NCI-H774 (cell line): Measurements from ENCODE around the gene ENO1.
"Not testable (repeated sequence)": the region's sequence is repeated elsewhere in the genome, so short reads cannot be mapped to it uniquely, and the experiment has no call there.

Experiments used
- DNase-seq: peaks from one replicate; lab custom pipeline; 2025; lab: John Stamatoyannopoulos, UW

The ENO1 gene

DNA sequence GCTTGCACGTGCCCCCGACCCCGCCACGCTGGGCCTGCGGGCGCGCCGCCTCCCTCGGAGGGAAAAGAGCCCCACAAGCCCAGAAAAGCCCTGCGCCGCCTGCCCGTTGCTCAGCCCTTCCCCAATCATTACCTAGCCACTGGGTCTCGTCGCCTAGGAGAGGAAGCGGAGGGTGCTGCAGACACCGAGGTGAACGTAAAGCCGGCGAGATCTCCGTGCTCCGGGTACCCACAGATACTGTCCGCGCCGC lies at the start of gene ENO1:
ENO1 (minus strand) TSS at position 239 of the 250 bp plus-strand sequence. CDS start 3,778 bp downstream, outside the sequence.
- DNase-seq = no peak

DNA sequence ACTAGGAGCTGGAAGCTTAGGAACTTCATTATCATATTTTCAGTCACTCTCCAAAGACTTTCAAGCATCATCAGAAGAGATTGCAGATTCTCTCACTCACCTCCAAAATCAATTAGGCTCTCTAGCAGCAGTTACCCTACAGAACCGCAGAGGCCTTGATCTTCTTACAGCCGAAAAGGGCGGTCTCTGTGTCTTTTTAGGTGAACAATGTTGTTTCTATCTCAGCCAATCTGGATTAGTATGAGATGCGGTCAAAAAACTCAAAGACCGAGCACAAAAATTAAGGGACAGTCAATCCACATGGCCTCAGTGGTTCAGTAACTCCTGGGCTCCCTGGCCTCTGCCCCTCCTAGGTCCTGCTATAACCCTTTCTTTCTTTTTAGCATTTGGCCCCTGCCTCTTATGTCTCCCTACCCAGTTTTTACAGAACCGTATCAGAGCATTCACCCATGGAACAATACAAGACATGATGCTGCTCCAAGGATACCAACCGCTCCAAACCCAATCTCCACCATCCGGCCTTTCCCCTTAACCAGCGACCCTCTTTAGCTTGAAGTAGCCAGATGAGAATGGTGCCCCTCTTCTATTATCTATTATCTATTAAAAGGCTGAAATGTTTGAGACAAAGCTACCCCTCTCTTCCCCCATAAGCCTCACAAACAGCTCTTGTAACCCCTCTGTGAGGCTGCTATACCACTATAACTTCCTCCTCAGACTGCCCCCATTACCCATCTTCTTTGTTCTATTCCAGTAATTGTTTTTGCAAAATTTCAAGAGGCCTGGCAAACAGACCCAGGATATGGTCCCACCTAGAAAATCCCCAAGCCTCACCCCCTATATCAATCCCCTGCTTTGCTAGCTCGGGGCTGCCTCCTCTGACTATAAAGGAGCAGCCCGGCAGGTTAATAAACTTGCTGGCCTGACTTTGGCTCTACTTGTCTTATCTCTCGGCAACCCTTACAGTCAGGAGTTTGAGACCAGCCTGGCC lies 48.5 kb upstream of the ENO1 start:
- DNase-seq = no peak

DNA sequence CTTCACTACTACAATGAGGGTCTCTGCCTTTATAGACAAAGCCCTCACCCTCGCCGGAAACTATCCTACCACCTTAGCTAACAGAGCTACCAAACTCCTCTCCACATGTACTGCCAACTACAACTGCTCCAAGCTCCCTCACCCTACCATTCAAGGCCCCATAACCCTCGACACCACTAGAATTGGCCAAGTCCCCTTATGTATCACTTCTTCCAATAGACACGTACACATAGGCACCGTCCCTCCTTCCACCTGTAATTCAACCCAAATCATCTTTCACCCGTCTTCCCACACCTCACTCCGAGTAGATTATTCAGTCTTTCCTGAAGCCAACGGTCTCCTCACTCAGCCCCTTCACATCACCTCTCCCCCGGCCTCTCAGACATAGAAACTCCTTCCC lies 47.5 kb upstream of the ENO1 start:
- no peak for DNase-seq

DNA sequence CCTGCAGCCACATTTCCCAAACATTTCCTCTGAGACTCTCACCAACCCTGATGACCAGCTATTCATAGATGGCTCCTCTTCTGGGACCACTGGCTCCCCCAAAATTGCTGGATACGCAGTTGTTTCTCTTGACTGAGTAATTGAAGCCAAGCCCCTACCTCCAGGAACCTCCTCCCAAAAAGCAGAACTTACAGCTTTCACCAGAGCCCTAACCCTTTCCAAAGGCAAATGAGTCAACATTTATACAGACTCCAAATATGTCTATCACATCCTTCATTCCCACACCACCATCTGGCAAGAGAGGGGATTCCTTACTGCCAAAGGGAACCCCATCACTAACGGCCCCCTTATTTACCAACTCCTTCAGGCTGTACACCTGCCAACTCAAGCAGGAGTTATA lies 46.9 kb upstream of the ENO1 start:
- no peak for DNase-seq

DNA sequence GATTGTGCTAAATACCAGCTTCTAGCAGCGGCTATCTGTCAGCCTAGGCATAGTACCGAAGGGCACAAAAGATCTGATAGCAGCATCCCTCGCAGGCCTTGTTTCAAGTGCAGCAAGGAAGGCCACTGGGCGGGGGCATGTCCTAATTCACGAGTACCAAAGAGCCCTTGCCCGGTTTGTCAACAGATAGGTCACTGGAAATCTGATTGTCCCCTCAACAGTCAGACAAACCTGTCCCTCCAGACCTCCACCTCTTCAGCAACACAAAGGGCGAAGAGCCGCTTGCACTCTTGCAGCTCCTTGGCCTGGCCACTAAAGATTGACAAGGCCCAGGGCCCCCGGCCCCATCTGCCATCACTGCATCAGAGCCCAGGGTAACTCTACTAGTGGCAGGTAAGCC lies 44.5 kb upstream of the ENO1 start:
- no peak for DNase-seq

DNA sequence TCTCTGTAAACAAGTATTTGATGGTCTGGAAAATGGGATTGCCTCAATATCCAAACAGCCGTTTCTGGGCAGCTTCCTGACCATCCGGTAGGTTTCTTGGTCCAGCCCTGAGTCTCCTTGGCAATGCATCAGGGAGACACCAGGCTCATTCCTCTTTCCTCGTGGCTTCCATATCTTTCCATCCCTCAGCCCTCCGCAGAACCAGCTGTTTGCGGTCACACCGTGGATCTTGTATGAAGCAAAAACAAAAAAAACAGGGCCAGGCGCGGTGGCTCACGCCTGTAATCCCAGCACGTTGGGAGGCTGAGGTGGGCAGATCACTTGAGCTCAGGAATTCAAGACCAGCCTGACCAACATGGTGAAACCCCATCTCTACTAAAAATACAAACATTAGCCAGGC lies 39.0 kb upstream of the ENO1 start:
- not testable (repeated sequence) for DNase-seq

DNA sequence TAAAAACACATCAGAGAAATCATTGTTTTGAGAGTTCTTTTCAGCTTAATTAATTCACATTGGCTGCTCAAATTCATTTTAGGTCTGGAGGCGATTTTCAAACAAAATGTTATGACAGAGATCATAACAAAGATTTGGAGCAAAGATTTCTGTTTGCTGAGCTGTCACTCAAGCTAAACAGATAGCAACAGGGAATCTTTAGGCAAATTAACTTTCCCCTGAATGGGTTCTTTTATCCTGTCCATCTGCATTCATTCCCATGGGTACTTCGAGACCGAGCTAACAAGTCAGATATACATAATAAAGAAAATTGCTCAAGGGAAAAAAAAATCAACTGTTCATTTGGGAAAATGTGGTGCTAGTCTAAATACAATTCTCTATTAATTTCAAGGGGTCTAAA lies 37.0 kb upstream of the ENO1 start:
- no peak for DNase-seq

DNA sequence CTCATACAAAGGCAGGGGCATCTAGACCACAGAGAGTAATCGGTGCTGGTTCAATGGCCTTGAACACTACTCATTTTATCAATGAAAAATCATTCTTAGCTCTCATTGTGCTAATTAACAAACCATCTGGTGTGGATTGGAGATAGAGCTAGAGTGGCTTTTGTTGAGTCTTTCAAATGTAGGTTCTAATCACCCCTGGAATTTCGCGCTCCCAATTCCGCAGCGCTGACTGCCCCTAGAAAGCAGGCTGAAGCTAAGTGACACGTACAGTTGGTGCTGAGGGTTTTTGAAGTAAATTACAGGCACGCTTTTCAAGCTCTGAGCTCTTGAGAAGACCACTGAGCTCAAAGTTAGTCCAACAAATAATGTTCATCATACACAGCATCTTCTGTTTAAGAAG lies 36.0 kb upstream of the ENO1 start:
- DNase-seq = no peak

DNA sequence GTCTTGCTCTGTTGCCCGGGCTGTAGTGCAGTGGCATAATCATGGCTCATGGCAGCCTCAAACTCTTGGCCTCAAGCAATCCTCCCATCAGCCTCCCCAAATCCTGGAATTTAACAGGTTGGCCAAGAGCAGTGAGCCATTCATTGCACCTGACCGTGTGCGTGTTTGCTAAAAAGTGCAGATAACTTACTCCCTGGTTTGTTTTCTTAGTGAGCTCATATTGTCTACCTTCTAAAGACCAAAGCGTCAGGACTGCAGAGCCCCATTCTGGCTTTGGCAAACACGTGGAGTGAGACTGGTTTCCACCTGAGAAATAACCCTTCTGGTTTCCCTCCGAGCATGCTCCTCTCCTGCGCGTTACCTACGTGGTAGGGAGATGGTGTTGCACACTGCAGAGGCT lies 35.0 kb upstream of the ENO1 start:
- no peak for DNase-seq

DNA sequence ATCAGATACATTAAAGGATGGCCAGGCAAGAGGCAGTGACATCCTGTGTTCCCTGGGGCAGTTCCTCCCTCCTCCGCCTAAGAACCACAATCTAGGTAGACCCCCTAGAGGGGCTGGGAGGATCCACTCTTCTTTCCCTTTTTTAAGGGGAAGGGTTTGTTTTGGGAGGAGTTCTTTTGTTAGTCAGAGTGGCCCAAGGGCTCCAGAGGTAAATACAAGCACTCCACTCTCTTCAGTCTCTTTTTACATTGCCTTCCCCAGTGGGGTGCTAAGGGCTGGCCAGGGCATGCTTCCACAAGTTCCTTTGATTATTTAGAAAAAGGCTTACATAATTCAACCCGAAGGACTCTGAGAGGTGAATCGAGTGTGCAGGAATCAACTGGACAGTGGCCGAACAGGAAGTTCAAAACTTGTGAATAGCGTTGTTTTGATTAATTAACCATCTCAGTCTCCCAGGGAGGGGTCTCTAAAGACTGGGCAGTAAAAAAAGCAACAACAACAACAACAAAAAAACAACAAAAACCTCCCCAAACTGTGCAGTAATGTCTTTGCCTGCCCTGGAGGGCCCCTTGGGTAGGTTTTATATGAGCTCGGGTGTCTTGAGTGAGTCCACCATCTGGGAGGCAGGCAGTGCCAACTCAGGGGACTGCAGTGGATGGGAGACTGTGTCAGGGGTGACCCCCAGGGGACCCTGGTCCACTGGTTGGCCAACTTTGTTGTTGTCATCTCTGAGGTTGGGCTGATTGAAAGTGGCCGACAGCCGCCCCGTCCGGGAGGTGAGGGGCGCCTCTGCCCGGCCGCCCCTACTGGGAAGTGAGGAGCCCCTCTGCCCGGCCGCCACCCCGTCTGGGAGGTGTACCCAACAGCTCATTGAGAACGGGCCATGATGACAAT lies 33.2 kb upstream of the ENO1 start:
- DNase-seq = no peak

DNA sequence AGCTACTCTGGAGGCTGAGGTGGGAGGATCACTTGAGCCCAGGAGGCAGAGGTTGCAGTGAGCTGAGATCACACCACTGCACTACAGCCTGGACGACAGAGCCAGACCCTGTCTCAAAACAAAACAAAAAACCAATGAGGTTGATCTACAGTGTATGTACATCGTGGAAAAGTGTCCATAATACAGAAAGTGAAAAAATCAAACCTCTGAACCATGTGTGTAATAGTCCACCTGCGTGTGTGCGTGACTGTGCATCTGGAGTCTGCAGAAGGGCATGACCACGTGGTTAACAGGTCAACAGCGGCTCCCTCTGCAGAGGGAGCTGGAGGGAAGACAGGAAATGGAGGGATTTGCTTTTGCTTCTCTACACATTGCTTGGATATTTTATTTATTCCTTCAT lies 32.4 kb upstream of the ENO1 start:
- DNase-seq = no peak

DNA sequence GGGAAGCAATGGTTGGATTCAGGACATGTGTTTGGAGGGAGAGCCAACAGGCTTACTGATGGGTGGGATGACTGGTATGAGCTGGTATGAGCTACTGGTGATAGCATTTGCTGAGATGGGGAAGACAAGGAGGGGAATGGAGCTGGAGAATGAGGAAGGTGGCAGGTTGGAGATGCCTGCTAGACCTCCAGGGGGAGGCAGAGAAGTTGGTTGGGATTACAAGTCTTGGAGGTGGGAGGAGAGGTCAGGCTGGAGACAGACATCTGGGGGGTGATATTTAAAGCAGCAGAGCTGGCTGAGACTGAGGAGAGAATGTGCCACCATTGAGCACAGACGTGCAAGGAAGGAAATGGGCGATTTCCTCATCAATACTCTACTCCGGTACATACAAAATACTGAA lies 31.8 kb upstream of the ENO1 start:
- no peak for DNase-seq

DNA sequence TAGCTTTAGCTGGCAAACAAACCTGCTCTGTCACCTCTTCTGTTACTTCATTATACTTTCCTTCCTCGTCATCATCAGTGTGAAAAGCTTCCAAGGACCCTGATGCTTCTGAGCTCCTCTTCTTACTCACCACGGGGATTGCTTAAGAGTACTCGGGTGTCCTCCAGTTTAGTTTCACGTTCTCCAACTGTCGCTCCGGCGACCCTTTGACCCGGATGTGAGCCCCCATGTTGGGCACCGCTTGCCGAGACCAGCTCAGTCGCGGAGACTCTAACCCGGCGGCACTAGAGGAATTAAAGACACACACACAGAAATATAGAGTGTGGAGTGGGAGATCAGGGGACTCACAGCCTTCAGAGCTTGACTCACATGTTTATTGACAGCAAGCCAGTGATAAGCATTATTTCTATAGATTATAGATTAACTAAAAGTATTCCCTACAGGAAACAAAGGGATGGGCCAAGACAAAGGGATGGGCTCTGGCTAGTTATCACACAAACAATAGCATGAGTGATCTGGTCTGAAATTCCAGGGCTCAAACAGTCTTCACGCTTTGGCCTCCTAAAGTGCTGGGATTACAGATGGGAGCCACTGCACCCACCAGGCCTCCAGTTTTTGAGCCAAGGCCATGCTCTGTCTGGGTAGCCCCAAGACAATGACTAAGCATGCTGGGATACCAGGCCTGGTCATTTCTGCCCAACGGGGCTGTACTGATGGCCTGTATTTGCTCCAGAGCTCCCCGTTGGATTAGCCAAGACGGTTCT lies 30.1 kb upstream of the ENO1 start:
- no peak for DNase-seq

DNA sequence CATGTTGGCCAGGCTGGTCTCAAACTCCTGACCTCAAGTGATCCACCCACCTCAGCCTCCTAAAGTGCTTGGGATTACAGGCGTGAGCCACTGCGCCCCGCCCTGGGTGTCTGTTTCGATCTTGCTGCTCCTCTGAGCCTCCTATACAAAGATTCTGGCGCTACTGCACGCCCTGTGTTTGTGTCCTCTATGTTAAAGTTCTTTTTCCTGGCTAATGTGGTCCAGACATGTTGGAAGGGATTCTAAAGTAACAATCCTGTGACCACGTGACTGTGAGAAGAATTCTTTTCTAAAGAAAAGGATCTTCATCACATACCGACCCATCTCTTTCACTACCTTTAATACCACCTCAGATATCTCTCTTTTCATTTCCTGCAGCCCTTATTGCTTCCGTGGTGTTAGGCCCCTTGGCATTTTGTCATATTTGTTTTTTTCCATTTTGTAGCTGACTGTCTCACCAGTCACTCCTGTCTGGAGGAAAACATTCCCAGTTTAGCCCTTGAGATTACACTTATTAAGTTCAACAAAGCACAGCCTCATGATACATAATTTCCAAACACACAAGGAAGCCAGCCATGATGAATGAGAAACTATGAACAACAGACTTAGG lies 27.2 kb upstream of the ENO1 start:
- no peak for DNase-seq

DNA sequence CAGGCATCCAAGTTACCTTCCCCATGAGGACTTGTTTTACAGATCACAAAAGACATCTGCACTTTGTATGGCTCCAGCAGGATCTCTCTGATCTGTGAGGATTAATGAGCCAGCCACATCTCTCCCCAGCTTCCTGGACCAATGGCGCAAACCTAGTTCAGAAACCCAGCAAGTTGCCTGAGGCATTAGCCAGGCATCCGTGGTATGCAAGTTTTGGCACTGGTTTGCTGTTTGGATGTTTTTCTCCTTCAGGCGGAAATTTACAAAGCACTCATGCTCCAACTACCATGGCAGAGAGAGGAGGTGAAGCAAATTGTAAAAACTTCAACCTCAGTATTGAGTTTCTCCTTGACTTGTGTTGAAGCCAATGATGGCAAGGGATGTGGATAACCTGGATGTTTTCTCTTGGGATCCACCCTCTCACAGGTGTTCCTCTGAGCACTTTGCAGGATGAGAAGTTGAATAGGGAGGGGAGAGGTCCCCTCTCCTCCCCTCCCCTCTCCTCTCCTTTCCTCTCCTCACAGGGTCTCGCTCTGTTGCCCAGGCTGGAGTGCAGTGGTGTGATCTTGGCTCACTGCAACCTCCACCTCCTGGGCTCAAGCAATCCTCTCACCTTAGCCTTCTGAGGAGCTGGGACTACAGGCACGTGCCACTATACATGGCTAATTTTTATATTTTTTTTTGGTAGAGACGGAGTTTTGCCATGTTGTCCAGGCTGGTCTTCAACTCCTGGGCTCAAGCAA lies 25.6 kb upstream of the ENO1 start:
- no peak for DNase-seq

DNA sequence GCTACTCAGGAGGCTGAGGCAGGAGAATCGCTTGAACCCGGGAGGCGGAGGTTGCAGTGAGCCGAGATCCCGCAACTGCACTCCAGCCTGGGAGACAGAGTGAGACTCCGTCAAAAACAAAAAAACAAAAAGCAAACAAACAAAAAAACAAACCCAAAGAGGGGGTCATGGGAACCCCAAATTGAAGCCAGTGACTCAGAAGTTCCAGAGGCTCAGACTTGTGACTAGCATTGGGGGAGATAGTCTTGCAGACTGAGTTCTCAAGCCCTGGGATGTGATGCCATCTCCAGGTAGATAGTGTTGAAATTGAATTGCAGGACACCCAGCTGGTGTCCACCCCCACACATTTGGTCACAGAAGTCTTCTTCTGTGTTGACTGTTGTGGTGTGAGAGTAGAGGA lies 24.9 kb upstream of the ENO1 start:
- no peak for DNase-seq

DNA sequence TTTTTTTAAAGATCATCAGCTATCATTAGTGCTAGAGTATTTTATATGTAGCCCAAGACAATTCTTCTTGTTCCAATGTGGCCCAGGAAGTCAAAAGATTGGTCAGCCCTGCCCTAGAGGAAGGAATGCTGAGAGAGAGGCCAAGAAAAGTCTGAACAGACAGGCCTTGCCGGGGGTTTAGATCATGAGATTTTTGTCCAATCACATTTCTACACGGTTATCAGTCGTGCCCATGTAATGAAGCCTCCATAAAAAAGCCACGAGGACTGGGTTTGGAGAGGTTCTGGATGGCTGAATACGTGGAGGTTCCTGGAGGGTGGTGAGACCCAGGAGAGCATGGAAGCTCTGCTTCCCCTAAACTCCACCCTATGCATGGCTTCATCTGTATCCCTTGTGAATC lies 24.3 kb upstream of the ENO1 start:
- DNase-seq = no peak

DNA sequence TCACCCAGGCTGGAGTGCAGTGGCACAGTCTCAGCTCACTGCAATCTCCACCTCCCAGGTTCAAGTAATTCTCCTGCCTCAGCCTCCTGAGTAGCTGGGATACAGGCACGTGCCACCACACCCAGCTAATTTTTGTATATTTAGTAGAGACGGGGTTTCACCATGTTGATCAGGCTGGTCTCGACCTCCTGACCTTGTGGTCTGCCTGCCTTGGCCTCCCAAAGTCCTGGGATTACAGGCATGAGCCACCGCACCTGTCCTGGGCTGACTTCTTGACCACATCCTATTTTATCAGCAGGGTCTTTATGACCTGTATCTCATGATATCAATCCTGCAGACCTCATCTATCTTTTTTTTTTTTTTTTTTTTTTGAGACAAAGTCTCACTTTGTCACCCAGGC lies 22.2 kb upstream of the ENO1 start:
- DNase-seq = not testable (repeated sequence)

DNA sequence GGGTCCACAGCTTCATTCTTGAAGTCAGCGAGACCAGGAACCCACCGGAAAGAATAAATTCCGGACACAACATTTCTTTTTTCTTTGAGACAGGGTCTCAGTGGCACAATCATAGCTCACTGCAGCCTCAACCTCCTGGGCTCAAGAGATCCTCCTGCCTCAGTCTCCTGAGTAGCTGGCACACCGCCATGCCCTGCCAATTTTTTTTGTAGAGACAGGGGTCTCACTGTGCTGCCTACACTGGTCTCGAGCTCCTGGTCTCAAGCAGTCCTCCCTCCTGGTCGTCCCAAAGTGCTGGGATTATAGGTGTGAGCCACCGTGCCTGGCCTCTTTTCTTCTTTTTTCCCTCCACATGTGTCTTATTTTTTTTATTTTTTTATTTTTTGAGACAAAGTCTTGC lies 20.6 kb upstream of the ENO1 start:
- no peak for DNase-seq

DNA sequence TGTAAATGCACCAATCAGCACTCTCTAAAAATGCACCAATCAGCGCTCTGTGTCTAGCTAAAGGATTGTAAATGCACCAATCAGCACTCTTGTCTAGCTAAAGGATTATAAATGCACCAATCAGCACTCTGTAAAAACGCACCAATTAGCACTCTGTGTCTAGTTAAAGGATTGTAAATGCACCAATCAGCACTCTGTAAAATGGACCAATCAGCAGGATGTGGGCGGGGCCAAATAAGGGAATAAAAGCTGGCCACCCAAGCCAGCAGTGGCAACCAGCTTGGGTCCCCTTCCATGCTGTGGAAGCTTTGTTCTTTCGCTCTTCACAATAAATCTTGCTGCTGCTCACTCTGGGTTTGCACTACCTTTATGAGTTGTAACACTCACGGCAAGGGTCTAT lies 19.9 kb upstream of the ENO1 start:
- not testable (repeated sequence) for DNase-seq

DNA sequence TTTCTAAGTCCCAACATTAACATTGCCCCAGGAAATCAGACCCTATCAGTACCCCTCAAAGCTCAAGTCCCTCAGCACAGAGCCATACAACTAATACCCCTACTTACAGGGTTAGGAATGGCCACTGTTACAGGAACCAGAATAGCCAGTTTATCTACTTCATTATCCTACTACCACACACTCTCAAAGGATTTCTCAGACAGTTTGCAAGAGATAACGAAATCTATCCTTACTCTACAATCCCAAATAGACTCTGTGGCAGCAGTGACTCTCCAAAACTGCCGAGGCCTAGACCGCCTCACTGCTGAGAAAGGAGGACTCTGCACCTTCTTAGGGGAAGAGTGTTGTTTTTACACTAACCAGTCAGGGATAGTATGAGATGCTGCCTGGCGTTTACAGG lies 19.0 kb upstream of the ENO1 start:
- not testable (repeated sequence) for DNase-seq
